Progenitor cell of endocrine pancreas (in vitro differentiated cells): ENCODE results near the gene SLC9A9. TPM values are rescaled to one million over a fixed set of nuclear protein-coding genes. Genes with fewer than 3 reads are reported as not detected.

Experiments
- DNase-seq: peaks from one replicate; pipeline ENCODE4 v3.0.0; 2021; ENCODE audit warnings: low spot score; ENCODE audit not compliant: unreplicated experiment
- H3K27ac Mint-ChIP-seq: 2 replicates; pipeline ENCODE4 v1.8.0; 2021; ENCODE audit warnings: mild to moderate bottlenecking, moderate library complexity, mixed read lengths
- H3K27me3 Mint-ChIP-seq: 2 replicates; pipeline ENCODE4 v1.8.0; 2021; ENCODE audit warnings: mixed read lengths
- H3K36me3 Mint-ChIP-seq: 2 replicates; pipeline ENCODE4 v1.8.0; 2022; ENCODE audit warnings: mixed read lengths; ENCODE audit not compliant: insufficient read depth
- H3K4me1 Mint-ChIP-seq: 2 replicates; pipeline ENCODE4 v1.8.0; 2021; ENCODE audit warnings: low read depth, mixed read lengths
- H3K4me3 Mint-ChIP-seq: 2 replicates; pipeline ENCODE4 v1.8.0; 2021; ENCODE audit warnings: low read depth, mild to moderate bottlenecking, moderate library complexity, mixed read lengths
- H3K9me3 Mint-ChIP-seq: 2 replicates; pipeline ENCODE4 v1.8.0; 2021; ENCODE audit warnings: low read depth, mixed read lengths
- total RNA-seq: library from RNA; stranded (reverse); gene quantifications from 2 replicates; pipeline ENCODE4 v1.2.1, GENCODE V29; 2021
- TF ChIP-seq, protein P1 (sequence below): fragments of 200-600 bp; sonication (generic); IDR thresholded peaks from one replicate; pipeline ENCODE4 v1.5.0; 2021; ENCODE audit warnings: antibody characterized with exemption, mild to moderate bottlenecking; ENCODE audit not compliant: unreplicated experiment

SLC9A9 gene
- total RNA-seq, 1 donor from 2014 or later: 0.17 TPM

DNA sequence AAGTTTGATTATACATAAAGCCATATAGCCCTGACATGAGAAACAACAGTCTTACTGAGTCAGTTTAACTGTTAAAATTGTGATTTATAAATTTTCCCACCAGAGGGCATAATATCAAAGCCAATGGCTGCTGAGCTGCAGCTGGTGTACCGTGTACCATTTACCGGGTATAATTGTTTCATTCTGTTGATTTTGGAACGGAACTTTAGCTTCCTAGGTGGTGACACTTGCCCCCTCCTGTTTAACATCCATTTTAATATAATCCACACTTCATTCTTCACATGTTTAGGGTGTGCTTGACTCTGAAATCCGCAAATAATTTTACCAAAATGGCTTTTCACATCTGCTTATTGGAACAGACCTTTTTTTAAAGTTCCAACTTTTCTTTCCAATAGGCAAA, 72.8 kb downstream of the SLC9A9 start:
- Mint-ChIP-seq H3K27me3 (no peaks in the 10 kb centered on the region), H3K4me1 (no peaks in the 10 kb centered on the region)
- no peak for DNase-seq

DNA sequence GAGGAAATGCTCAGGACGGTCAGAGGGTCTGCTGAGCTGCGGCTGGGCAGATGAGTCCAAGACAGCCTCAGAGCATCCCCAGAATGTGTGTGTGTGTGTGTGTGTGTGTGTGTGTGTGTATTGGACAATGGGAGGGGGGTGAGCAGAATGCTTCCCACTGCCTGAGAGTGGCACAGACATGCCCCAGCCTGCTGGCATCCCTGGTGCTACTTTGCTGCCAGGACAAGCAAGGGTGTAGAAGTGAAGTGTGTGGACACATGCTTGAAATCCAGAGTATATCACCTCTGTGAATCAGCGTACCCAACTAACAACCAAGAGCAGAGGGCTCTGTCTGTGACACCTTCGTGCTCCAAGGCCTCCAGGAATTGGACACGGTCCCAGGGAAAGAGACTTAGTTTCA, 76.3 kb downstream of the SLC9A9 start:
- DNase-seq: no peak
- Mint-ChIP-seq H3K4me1 (no peaks in the 10 kb centered on the region), H3K36me3 (no peaks in the 10 kb centered on the region), H3K27ac (no peak overlapping the region), H3K4me3 (no peak overlapping the region), H3K9me3 (no peaks in the 10 kb centered on the region), H3K27me3 (no peaks in the 10 kb centered on the region)
- TF ChIP-seq, protein P1, sequence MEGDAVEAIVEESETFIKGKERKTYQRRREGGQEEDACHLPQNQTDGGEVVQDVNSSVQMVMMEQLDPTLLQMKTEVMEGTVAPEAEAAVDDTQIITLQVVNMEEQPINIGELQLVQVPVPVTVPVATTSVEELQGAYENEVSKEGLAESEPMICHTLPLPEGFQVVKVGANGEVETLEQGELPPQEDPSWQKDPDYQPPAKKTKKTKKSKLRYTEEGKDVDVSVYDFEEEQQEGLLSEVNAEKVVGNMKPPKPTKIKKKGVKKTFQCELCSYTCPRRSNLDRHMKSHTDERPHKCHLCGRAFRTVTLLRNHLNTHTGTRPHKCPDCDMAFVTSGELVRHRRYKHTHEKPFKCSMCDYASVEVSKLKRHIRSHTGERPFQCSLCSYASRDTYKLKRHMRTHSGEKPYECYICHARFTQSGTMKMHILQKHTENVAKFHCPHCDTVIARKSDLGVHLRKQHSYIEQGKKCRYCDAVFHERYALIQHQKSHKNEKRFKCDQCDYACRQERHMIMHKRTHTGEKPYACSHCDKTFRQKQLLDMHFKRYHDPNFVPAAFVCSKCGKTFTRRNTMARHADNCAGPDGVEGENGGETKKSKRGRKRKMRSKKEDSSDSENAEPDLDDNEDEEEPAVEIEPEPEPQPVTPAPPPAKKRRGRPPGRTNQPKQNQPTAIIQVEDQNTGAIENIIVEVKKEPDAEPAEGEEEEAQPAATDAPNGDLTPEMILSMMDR: no peak

More for the DNA sequence above, 72.8 kb downstream of the SLC9A9 start:
- Mint-ChIP-seq H3K36me3 (no peaks in the 10 kb centered on the region), H3K27ac (no peak overlapping the region), H3K4me3 (no peak overlapping the region), H3K9me3 (no peaks in the 10 kb centered on the region)
- TF ChIP-seq, protein P1: peak; percentile 62

DNA sequence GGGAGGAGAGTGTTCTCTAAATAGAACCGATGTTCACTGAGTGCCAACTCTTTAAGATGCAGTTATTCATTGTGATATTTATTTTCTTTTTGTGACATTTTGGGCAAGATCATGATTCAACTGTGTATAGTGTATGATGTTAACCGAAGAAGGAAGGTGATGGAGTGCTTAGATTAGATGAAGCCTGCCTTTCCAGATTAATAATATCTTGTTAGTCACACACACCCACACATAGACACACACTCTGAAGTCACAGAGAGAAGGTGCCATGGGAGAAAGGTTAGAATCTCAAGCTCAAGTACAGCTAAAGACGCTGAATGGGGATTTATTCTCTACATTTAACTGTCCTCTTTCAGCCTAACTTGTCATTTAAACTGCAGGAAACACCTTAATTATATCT, 77.0 kb downstream of the SLC9A9 start:
- H3K4me3 Mint-ChIP-seq: no peak overlapping the region
- no peaks in the 10 kb centered on the region for H3K36me3 Mint-ChIP-seq
- H3K27me3 Mint-ChIP-seq: no peaks in the 10 kb centered on the region
- H3K4me1 Mint-ChIP-seq: no peaks in the 10 kb centered on the region
- no peak for DNase-seq
- no peak overlapping the region for H3K27ac Mint-ChIP-seq
- TF ChIP-seq, protein P1: no peak
- H3K9me3 Mint-ChIP-seq: no peaks in the 10 kb centered on the region

DNA sequence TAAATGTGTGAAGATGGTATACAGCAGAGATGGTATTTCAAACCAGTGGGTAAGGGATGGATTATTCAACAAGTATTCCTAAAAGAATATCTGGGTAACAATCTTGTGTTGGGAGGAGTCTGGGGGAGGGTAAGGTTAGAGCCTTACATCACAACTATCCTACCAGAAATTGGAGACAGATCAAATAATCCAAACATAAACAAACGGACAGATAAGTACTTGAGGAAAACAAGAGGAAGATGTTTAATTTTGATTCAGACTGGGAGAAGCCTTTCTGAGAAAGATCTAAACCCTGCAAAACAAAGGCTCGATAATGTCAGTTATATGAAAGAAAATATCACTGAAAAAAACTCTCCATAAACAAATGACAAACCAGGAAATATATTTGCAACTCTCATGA, 77.9 kb downstream of the SLC9A9 start:
- H3K27me3 Mint-ChIP-seq: no peaks in the 10 kb centered on the region
- H3K4me3 Mint-ChIP-seq: no peak overlapping the region
- no peak overlapping the region for H3K27ac Mint-ChIP-seq

DNA sequence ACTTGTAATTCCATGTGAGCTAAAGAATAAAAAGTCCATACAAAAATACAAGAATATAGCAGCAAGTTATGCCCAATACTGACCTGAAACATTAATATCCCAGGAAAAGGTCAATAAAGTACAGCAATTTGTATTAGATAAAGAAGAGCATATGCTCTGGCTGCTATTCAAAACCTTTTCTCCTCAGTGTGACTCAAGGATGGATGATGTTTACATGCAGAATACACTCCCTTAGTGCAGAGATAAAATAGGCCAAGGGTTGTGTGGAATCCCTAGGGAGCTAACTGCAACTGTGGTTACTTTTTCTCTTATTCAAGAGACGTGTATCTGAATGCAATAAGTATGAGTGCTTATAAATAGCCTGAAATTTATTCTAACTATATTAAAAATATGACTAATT, 78.7 kb downstream of the SLC9A9 start:
- H3K9me3 Mint-ChIP-seq: no peaks in the 10 kb centered on the region
- no peak overlapping the region for H3K4me3 Mint-ChIP-seq
- DNase-seq: no peak
- H3K4me1 Mint-ChIP-seq: no peaks in the 10 kb centered on the region
- no peaks in the 10 kb centered on the region for H3K36me3 Mint-ChIP-seq
- TF ChIP-seq, protein P1: no peak
- H3K27ac Mint-ChIP-seq: no peak overlapping the region
- no peaks in the 10 kb centered on the region for H3K27me3 Mint-ChIP-seq

More for the DNA sequence above, 77.9 kb downstream of the SLC9A9 start:
- TF ChIP-seq, protein P1: no peak
- DNase-seq: no peak
- no peaks in the 10 kb centered on the region for H3K4me1 Mint-ChIP-seq
- H3K36me3 Mint-ChIP-seq: no peaks in the 10 kb centered on the region
- no peaks in the 10 kb centered on the region for H3K9me3 Mint-ChIP-seq
